ENCODE data around the gene IGFBP4. TPM values are rescaled to one million over a fixed set of nuclear protein-coding genes. Genes with fewer than 3 reads are reported as not detected.

The IGFBP4 gene
- polyA plus RNA-seq, 1 experiment: 1,200 TPM

- Histone ChIP-seq H3K27me3 (ENCODE audit: control insufficient read depth, insufficient read depth, low read length) (no peaks in the 10 kb centered on the region), H3K36me3 (ENCODE audit: control insufficient read depth, insufficient read depth, low read length) (no peaks in the 10 kb centered on the region), H3K4me3 (ENCODE audit: low read depth, low read length) (no peak overlapping the region)
- no peak for DNase-seq (ENCODE audit: low read depth)
- TF ChIP-seq, protein P1, sequence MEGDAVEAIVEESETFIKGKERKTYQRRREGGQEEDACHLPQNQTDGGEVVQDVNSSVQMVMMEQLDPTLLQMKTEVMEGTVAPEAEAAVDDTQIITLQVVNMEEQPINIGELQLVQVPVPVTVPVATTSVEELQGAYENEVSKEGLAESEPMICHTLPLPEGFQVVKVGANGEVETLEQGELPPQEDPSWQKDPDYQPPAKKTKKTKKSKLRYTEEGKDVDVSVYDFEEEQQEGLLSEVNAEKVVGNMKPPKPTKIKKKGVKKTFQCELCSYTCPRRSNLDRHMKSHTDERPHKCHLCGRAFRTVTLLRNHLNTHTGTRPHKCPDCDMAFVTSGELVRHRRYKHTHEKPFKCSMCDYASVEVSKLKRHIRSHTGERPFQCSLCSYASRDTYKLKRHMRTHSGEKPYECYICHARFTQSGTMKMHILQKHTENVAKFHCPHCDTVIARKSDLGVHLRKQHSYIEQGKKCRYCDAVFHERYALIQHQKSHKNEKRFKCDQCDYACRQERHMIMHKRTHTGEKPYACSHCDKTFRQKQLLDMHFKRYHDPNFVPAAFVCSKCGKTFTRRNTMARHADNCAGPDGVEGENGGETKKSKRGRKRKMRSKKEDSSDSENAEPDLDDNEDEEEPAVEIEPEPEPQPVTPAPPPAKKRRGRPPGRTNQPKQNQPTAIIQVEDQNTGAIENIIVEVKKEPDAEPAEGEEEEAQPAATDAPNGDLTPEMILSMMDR (IDR thresholded peaks at IDR 0.05; ENCODE audit: insufficient read depth, low read depth, low read length): no peak
- ChIA-PET POLR2A (no interaction called here), CTCF (interaction anchor here (0.6 to 6.1 kb wide), 9 partner anchors 17 to 81 kb away, joined by 3 to 98 read pairs (median 4); no protein-coding TSS in a partner anchor)
These were observed 36.7 kb downstream of the IGFBP4 start for GRCh38 chr17:40479754-40480480.

DNA sequence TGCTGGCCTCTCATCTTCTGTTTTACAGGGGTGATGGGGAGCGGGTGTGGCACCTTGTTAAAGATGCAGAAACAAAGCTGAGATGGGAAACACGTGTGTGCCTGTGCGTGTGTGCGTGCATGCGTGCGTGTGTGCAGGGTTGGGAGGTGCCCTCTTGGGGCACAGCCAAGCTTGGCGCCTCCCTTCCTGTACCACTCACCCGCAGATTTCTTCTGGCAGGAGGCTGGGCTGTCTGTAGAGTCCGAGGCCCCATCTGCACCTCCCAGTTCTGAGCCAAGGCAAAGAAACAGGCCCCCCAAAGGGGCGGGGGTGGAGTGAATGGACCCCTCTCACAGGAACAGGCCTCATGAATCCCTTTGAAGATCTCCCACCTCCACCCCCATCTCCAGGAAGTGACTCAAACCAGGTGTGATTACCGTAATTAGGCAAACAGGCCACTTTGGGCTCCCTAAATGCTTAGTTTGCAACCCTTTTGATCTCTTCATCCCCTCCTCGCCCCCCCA lies 37.3 kb downstream of the IGFBP4 start:
- H3K4me3 ChIP-seq (ENCODE audit: low read depth, low read length): no peak overlapping the region
- H3K27me3 ChIP-seq (ENCODE audit: control insufficient read depth, insufficient read depth, low read length): no peaks in the 10 kb centered on the region
- no peaks in the 10 kb centered on the region for H3K36me3 ChIP-seq (ENCODE audit: control insufficient read depth, insufficient read depth, low read length)
- TF ChIP-seq, protein P1 (IDR thresholded peaks at IDR 0.05; ENCODE audit: insufficient read depth, low read depth, low read length): no peak
- ChIA-PET CTCF (interaction anchor here (0.7 to 3.0 kb wide), 5 partner anchors 15 to 80 kb away, joined by 3 to 16 read pairs (median 3); no protein-coding TSS in a partner anchor), POLR2A (no interaction called here)
- peak; percentile 47 for DNase-seq (ENCODE audit: low read depth)

GRCh38 chr17:40481106-40481505 lies 37.9 kb downstream of the IGFBP4 start:
- CTCF ChIA-PET: interaction anchor here (0.8 to 3.0 kb wide), 6 partner anchors 9 to 79 kb away, joined by 3 to 16 read pairs (median 3); no protein-coding TSS in a partner anchor
- no peak for DNase-seq (ENCODE audit: low read depth)
- POLR2A ChIA-PET: no interaction called here

DNA sequence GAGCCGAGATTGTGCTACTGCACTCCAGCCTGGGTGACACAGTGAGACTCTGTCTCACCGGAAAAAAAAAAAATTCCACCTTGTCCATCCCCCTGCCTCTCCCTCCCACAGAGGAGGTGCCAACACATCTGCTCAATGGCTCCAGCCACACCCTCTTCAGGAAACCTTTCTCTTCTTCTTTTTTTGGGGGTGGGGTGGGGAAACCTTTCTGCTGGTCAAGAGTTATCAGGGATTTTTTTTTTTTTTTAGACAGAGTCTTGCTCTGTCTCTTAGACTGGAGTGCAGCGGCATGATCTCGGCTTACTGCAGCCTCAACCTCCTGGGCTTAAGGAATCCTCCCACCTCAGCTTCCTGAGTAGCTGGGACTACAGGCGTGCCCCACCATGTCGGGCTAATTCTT lies 39.5 kb downstream of the IGFBP4 start:
- no peak overlapping the region for H3K4me3 ChIP-seq (ENCODE audit: low read depth, low read length)
- POLR2A ChIA-PET: no interaction called here
- H3K27me3 ChIP-seq (ENCODE audit: control insufficient read depth, insufficient read depth, low read length): no peaks in the 10 kb centered on the region
- CTCF ChIA-PET: interaction anchor here (0.5 to 3.0 kb wide), 3 partner anchors 41 to 1207 kb away, joined by 3 to 16 read pairs (median 4); no protein-coding TSS in a partner anchor
- TF ChIP-seq, protein P1 (IDR thresholded peaks at IDR 0.05; ENCODE audit: insufficient read depth, low read depth, low read length): no peak
- H3K36me3 ChIP-seq (ENCODE audit: control insufficient read depth, insufficient read depth, low read length): no peaks in the 10 kb centered on the region
- DNase-seq (ENCODE audit: low read depth): no peak

More at GRCh38 chr17:40481106-40481505, 37.9 kb downstream of the IGFBP4 start:
- Histone ChIP-seq H3K4me3 (ENCODE audit: low read depth, low read length) (no peak overlapping the region), H3K36me3 (ENCODE audit: control insufficient read depth, insufficient read depth, low read length) (no peaks in the 10 kb centered on the region), H3K27me3 (ENCODE audit: control insufficient read depth, insufficient read depth, low read length) (no peaks in the 10 kb centered on the region)
- TF ChIP-seq, protein P1 (IDR thresholded peaks at IDR 0.05; ENCODE audit: insufficient read depth, low read depth, low read length): no peak

DNA sequence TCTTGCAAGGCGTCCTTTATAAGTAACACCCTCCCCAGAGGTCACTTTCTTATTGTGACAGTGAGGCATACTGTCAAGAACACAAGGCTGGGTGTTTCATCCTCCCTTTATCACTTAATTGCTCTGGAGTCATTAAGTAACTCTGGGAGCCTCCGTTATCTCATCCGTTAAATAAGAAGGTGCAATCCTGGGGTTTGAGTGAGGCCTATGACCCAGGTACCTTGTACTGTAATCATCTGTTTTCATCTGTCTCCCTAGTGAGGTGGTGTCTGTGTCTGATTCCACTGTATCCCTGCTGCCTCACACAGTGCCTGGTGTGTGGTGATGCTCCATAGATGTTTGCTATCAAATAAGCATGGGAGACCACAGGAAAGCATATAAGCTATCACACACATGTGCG lies 40.4 kb downstream of the IGFBP4 start:
- TF ChIP-seq, protein P1 (IDR thresholded peaks at IDR 0.05; ENCODE audit: insufficient read depth, low read depth, low read length): no peak
- DNase-seq (ENCODE audit: low read depth): no peak
- Histone ChIP-seq H3K36me3 (ENCODE audit: control insufficient read depth, insufficient read depth, low read length) (no peaks in the 10 kb centered on the region), H3K27me3 (ENCODE audit: control insufficient read depth, insufficient read depth, low read length) (no peaks in the 10 kb centered on the region), H3K4me3 (ENCODE audit: low read depth, low read length) (no peak overlapping the region)
- ChIA-PET CTCF (no interaction called here), POLR2A (no interaction called here)

All from BJ (cell line).